AG04450 (cell line): Measurements from ENCODE around the gene FHIT. TPM values are rescaled to one million over a fixed set of nuclear protein-coding genes. Genes with fewer than 3 reads are reported as not detected.

Experiments
- CTCF ChIA-PET: fragments of 300-600, 350-600 bp; formaldehyde crosslinking; extraction: SDS; loops from one replicate; lab custom pipeline; 2022; ENCODE audit warnings: antibody characterized with exemption, inconsistent platforms; lab: Charles Lee
- POLR2A ChIA-PET: fragments of 350-600 bp; formaldehyde crosslinking; extraction: SDS; loops from one replicate; lab custom pipeline; 2021; ENCODE audit warnings: antibody characterized with exemption, inconsistent platforms; lab: Yijun Ruan, JAX
- DNase-seq: peaks from one replicate; pipeline ENCODE4 v3.0.0-alpha.2; 2011; ENCODE audit warnings: low read depth, low spot score
- H3K27ac ChIP-seq: one replicate; pipeline ENCODE4 v1.5.1; 2012; ENCODE audit warnings: low read depth, low read length, control low read depth
- H3K27me3 ChIP-seq: one replicate; pipeline ENCODE4 v1.6.0; 2012; ENCODE audit warnings: low read length; ENCODE audit not compliant: control insufficient read depth, insufficient read depth
- H3K4me3 ChIP-seq: 2 replicates; pipeline ENCODE4 v1.5.1; 2011; ENCODE audit warnings: mild to moderate bottlenecking, low read depth, low read length, control low read depth
- H3K9me3 ChIP-seq: 2 replicates; pipeline ENCODE4 v1.5.1; 2012; ENCODE audit warnings: low read length; ENCODE audit not compliant: control insufficient read depth, insufficient read depth
- polyA plus RNA-seq: library from polyadenylated mRNA; depleted of rRNA; stranded (reverse); fragments of >200 nt; gene quantifications from 2 replicates; pipeline ENCODE4 v1.2.3, GENCODE V29; 2011
- TF ChIP-seq, protein P1 (sequence below): IDR thresholded peaks from 2 replicates; pipeline ENCODE4 v1.5.1; 2011; ENCODE audit warnings: low read depth, low read length, control low read depth, inconsistent platforms

FHIT gene
- polyA plus RNA-seq, 1 experiment: 0.17 TPM

DNA sequence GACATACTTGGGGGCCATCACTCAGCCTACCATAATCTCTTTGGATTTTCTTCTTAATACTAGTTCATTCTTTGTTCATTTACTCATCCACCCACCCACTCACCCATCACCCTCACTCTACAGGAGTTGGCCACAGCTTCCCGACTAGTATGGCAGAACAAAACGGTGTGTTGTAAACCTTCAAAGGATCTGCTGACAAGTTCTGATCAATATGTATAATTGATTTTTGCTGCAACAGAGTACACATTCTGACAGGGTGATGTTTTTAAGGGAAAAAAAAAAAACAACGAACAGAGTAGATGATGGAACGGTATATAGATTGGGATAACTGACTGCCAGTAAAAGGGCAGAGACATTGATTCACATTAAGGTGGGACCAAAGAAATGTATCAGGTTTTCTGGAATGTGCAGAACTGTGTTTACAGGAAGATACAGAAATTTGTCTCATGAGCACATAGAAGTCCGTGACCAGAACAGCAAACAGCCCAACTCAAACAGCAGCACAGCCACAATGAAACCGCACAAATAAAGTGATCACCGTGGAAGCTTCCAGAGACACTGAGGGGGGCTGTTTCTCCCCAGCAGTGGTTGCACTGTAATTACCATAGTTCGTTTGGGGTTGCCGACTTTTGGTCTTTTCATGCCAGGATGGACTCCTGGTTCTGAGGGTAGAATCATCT, 931.9 kb downstream of the FHIT start:
- Histone ChIP-seq H3K4me3 (no peak overlapping the region), H3K9me3 (no peaks in the 10 kb centered on the region), H3K27me3 (no peaks in the 10 kb centered on the region), H3K27ac (no peak overlapping the region)
- no peak for DNase-seq
- ChIA-PET POLR2A (no interaction called here), CTCF (no interaction called here)
- TF ChIP-seq, protein P1, sequence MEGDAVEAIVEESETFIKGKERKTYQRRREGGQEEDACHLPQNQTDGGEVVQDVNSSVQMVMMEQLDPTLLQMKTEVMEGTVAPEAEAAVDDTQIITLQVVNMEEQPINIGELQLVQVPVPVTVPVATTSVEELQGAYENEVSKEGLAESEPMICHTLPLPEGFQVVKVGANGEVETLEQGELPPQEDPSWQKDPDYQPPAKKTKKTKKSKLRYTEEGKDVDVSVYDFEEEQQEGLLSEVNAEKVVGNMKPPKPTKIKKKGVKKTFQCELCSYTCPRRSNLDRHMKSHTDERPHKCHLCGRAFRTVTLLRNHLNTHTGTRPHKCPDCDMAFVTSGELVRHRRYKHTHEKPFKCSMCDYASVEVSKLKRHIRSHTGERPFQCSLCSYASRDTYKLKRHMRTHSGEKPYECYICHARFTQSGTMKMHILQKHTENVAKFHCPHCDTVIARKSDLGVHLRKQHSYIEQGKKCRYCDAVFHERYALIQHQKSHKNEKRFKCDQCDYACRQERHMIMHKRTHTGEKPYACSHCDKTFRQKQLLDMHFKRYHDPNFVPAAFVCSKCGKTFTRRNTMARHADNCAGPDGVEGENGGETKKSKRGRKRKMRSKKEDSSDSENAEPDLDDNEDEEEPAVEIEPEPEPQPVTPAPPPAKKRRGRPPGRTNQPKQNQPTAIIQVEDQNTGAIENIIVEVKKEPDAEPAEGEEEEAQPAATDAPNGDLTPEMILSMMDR: no peak

DNA sequence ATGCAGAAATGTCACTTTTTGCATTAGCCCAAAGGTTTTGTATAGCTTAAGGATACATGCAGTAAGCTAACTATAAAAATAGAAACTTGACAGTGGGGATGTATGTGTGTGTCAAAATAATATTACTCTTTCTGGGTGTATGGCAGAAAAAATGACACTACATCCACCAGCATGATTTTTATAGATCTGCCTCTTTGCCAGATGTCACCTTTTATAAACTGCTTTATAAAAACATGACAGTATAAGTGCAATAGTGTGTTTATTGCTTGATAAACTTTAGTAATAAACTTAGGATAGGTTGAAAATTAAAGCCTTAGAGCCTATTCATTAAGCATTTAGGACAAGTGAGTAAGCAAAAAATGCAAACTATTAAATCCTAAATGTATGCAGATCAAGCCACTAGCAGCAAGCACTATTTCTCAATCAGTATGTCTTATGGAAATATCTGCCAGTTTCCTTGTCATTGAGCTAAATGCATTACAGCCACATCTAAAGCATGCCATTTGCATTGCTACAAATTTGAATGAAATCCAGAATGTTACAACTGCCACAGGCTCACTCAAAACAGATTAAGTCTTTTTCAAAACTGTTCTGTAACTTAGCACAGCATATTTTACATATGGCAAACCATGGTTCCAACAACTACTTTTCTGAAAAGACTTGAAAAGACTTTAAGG, 935.0 kb downstream of the FHIT start:
- peak; percentile 33 for DNase-seq
- Histone ChIP-seq H3K27me3 (no peaks in the 10 kb centered on the region), H3K27ac (no peak overlapping the region), H3K4me3 (no peak overlapping the region), H3K9me3 (no peaks in the 10 kb centered on the region)
- CTCF ChIA-PET: no interaction called here
- POLR2A ChIA-PET: no interaction called here
- TF ChIP-seq, protein P1: no peak

DNA sequence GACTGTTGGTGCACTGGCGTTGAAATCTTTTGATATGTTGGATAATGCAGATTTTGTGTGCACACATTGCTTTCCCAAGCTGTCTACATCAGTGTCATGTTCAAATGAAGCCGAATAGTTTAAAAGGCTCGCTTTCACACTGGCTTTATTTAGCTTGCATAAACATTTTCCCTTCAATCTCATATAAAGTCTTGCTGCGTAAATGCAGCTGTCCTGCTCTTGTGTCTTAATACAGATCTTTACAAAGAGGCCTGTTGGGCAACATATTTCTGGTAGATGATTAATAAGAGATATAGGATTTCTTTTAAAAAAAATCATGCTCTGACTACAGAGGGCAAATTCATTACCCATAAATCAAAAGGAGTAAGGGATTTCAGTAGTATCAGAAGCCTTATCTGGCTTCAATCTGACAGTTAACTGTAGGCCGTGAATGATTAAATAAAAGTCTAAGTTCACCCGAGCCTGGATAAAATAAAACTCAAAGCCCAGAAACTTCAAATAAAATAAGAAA, 937.2 kb downstream of the FHIT start:
- TF ChIP-seq, protein P1: no peak
- Histone ChIP-seq H3K27me3 (no peaks in the 10 kb centered on the region), H3K4me3 (no peak overlapping the region), H3K9me3 (no peaks in the 10 kb centered on the region), H3K27ac (no peak overlapping the region)
- POLR2A ChIA-PET: no interaction called here
- no peak for DNase-seq
- CTCF ChIA-PET: no interaction called here

DNA sequence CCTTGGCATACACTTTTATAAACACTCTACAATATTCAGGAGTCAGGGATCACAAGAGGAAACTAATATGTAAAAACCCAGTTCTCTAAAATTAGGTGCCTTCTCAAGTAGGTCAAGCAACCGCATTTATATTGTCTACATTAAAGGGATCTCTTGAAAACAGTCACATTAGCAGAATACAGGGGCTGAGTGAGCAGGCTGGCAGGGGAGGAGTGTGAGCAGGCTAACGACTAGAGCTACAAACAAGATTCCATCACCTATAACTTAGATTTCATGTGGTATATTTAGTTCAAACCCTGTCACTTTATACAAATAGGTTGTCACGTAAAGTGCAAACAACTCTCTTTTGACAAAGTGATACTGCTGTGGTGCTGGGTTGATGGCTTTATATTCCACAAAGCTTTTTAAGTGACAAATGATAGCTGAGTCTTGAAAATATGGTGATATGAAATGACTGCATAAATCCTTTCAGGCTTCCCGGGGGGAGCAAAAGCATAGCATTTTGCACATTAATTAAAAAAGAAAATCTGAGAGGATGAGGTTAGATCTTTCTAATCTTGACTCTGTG, 937.9 kb downstream of the FHIT start:
- no peak for DNase-seq
- no peak overlapping the region for H3K4me3 ChIP-seq
- ChIA-PET POLR2A (no interaction called here), CTCF (no interaction called here)
- H3K9me3 ChIP-seq: no peaks in the 10 kb centered on the region
- no peak overlapping the region for H3K27ac ChIP-seq
- H3K27me3 ChIP-seq: no peaks in the 10 kb centered on the region
- TF ChIP-seq, protein P1: no peak
